ENCODE measurements around the gene XPO6.

The XPO6 gene

DNA sequence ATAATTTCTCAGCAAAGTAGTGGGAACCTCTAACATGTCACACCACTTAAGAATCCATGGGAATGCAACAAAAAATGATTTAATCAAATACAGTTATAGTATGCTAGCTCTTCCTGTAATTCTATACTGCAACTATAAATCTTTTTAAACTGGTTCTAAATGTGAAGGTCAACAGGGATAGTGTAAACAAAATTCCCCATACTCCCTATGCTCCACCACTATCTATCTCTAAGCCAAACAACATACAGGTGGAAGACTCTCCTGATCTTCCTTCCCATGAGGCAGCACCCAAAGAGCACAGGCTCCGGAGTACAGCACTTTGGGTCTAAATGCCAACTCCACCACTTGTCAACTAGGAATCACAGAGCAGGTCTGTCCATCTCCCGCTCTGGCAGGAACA, 4.4 kb downstream of the XPO6 start:
- Histone ChIP-seq H3K27ac (no peak overlapping the region), H3K36me3 (replicated peaks) (peaks cover 44% of the 10 kb centered on the region)
- TF ChIP-seq, protein P1, sequence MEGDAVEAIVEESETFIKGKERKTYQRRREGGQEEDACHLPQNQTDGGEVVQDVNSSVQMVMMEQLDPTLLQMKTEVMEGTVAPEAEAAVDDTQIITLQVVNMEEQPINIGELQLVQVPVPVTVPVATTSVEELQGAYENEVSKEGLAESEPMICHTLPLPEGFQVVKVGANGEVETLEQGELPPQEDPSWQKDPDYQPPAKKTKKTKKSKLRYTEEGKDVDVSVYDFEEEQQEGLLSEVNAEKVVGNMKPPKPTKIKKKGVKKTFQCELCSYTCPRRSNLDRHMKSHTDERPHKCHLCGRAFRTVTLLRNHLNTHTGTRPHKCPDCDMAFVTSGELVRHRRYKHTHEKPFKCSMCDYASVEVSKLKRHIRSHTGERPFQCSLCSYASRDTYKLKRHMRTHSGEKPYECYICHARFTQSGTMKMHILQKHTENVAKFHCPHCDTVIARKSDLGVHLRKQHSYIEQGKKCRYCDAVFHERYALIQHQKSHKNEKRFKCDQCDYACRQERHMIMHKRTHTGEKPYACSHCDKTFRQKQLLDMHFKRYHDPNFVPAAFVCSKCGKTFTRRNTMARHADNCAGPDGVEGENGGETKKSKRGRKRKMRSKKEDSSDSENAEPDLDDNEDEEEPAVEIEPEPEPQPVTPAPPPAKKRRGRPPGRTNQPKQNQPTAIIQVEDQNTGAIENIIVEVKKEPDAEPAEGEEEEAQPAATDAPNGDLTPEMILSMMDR (IDR thresholded peaks at IDR 0.05; ENCODE audit: low read depth, low read length, missing control alignments) = no peak

DNA sequence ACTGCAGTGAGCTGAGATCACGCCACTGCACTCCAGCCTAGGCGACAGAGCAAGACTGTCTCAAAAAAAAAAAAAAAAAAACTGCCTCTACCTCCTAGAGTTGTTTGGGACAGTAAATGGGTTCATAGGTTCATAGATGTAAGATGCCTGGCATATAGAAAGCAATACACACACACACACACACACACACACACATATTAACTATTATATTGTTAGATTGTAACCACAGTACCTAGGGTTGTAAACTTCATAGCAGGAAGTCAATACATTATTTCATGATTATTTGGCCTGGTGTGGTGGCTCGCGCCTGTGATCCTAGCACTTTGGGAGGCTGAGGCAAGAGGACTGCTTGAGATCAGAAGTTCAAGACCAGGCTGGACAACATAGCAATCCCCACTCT, 5.8 kb downstream of the XPO6 start:
- Histone ChIP-seq H3K4me3 (ENCODE audit: low read depth, low read length) (no peak overlapping the region), H3K27me3 (replicated peaks) (no peaks in the 10 kb centered on the region), H3K27ac (no peak overlapping the region), H3K36me3 (replicated peaks) (peaks cover 52% of the 10 kb centered on the region)
- DNase-seq = no peak
- TF ChIP-seq, protein P1 (IDR thresholded peaks at IDR 0.05; ENCODE audit: low read depth, low read length, missing control alignments) = no peak
- in situ Hi-C loops (cut with HindIII; ENCODE audit: low pct_ligation_motif_present, low sequenced_read_pairs) = no loop called here

More for the DNA sequence above, 4.4 kb downstream of the XPO6 start:
- in situ Hi-C loops (cut with HindIII; ENCODE audit: low pct_ligation_motif_present, low sequenced_read_pairs) = no loop called here
- Histone ChIP-seq H3K27me3 (replicated peaks) (no peaks in the 10 kb centered on the region), H3K4me3 (ENCODE audit: low read depth, low read length) (no peak overlapping the region)
- no peak for DNase-seq

DNA sequence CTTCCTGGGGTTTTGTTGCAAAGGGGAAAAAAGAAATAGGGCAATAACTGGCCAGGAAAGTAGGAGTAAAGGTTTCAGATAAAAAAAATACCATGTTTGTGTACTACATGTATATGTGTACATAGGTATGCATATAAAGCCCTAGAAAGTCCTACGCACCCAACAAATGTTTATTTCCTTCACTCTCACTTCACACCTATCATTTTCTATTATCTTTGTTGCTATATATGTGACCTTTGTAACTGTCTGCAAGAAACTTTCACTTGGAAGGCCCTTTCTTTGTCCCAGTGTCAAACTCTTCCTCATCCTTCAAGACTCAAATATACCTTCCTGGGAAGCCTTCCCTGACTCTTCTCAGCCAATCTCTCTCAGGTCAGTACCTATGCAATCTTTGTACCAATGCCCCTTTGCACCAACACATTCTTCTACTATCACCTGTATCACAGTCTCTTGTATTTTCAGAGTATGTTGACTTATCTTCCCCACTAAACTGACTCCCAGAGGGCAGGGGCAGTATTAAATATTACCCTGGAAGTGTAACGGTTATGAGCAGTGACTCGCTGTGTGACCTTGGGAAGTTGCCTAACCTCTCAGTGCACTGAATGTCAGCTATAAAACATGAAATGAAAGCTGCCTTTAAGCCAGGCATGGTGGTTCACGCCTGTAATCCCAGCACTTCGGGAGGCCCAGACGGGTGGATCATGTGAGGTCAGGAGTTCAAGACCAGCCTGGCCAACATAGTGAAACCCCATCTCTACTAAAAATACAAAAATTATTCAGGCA, 6.5 kb downstream of the XPO6 start:
- no peak for DNase-seq
- in situ Hi-C loops (cut with HindIII; ENCODE audit: low pct_ligation_motif_present, low sequenced_read_pairs) = no loop called here
- H3K27me3 ChIP-seq (replicated peaks) = no peaks in the 10 kb centered on the region
- H3K27ac ChIP-seq = no peak overlapping the region
- peaks cover 55% of the 10 kb centered on the region for H3K36me3 ChIP-seq (replicated peaks)
- TF ChIP-seq, protein P1 (IDR thresholded peaks at IDR 0.05; ENCODE audit: low read depth, low read length, missing control alignments) = no peak
- no peak overlapping the region for H3K4me3 ChIP-seq (ENCODE audit: low read depth, low read length)

DNA sequence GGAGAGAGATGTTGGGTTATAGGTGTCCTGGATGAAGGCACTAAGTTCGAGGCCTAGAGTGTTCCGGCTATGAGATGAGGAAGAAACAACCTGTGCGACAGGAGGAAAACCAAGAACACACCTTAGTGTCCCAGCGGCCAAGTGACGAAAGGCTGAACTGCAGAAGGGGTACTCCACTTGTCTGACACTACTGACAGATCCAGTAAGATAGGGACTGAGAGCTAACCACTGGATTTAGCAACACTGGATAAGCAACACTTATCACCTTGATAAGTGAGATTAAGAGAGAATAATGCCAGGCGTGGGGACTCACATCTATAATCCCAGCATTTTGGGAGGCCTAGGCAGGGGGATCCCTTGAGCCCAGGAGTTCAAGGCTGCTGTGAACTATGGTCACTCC, 7.1 kb downstream of the XPO6 start:
- no peak overlapping the region for H3K4me3 ChIP-seq (ENCODE audit: low read depth, low read length)
- no peak overlapping the region for H3K27ac ChIP-seq
- in situ Hi-C loops (cut with HindIII; ENCODE audit: low pct_ligation_motif_present, low sequenced_read_pairs) = no loop called here
- no peak for DNase-seq
- TF ChIP-seq, protein P1 (IDR thresholded peaks at IDR 0.05; ENCODE audit: low read depth, low read length, missing control alignments) = no peak
- H3K27me3 ChIP-seq (replicated peaks) = no peaks in the 10 kb centered on the region
- peaks cover 57% of the 10 kb centered on the region for H3K36me3 ChIP-seq (replicated peaks)

DNA sequence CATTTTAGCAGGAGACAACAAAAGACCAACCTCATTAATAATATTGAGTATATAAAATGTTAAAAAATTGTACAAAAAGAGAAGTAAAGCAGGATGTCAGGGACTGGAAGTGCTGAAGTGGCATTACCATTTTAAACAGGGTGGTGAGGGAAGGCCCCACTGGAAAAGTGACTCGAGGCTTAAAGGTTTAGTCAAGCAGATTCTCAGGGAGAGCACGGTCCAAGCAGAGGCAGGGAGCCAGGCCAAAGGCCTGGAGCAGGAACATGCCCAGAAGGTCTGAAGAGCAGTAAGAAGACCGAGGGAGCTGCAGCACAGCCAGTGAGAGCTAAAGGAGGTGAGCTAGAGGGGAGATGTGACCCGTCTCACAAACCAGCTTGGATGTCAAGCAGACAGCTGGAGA, 7.6 kb downstream of the XPO6 start:
- no peak overlapping the region for H3K27ac ChIP-seq
- no peaks in the 10 kb centered on the region for H3K27me3 ChIP-seq (replicated peaks)
- in situ Hi-C loops (cut with HindIII; ENCODE audit: low pct_ligation_motif_present, low sequenced_read_pairs) = no loop called here
- no peak for DNase-seq
- no peak overlapping the region for H3K4me3 ChIP-seq (ENCODE audit: low read depth, low read length)
- H3K36me3 ChIP-seq (replicated peaks) = peaks cover 60% of the 10 kb centered on the region
- TF ChIP-seq, protein P1 (IDR thresholded peaks at IDR 0.05; ENCODE audit: low read depth, low read length, missing control alignments) = no peak

Measured in brain microvascular endothelial cell (primary cell).